ENCODE measurements around the gene TNS3. TPM values are rescaled to one million over a fixed set of nuclear protein-coding genes. Genes with fewer than 3 reads are reported as not detected.

The TNS3 gene
- total and polyA plus RNA-seq, 2 donors (not counting 3 experiments of a cell fraction or from before 2014, with no cell fraction given): 10.4 to 45.1 TPM

- dilution Hi-C loops (cut with MboI; ENCODE audit: extremely low pct_ligation_motif_present, low sequenced_read_pairs) (no loop called here), intact Hi-C loops (cut with micrococcal nuclease) (no loop called here)
- H2AFZ ChIP-seq (ENCODE audit: low read depth, low read length): no peak overlapping the region
- H4K20me1 ChIP-seq (replicated peaks; ENCODE audit: control insufficient read depth, extremely low read depth, insufficient read depth, low read length): no peaks in the 10 kb centered on the region
- no TSS peak for BruUV-seq (replicated peaks)
- no peaks in the 10 kb centered on the region for H3K4me1 ChIP-seq (ENCODE audit: control insufficient read depth, extremely low read depth, insufficient read depth, low read length)
- no peak overlapping the region for H3K4me2 ChIP-seq (ENCODE audit: insufficient read depth, low read length)
- H3K27ac ChIP-seq (ENCODE audit: insufficient read depth, low read depth, low read length): no peak overlapping the region
- CTCF ChIA-PET: interaction anchor here (1.4 kb wide), 1 partner anchor 141 kb away, joined by 6 read pairs; no protein-coding TSS in a partner anchor
- H3K4me3 ChIP-seq (replicated peaks in 1 of 3; ENCODE audit: insufficient read depth in 1 of 3, low read depth in 1 of 3, low read length in 3 of 3): no peak overlapping the region
- TF ChIP-seq MYC (IDR thresholded peaks at IDR 0.05; ENCODE audit: low read depth, low read length): no peak
- no peak for TF ChIP-seq CTCF (IDR thresholded peaks at IDR 0.05; ENCODE audit: extremely low read depth in 1 of 2, insufficient read depth in 1 of 2, low read depth in 1 of 2, low read length in 2 of 2)
- TF ChIP-seq JUN (IDR thresholded peaks at IDR 0.05; ENCODE audit: borderline replicate concordance, insufficient read depth, insufficient read length, low read depth): no peak
- TF ChIP-seq EZH2 (IDR thresholded peaks at IDR 0.05; ENCODE audit: borderline replicate concordance, low read depth, low read length, severe bottlenecking): no peak
- TF ChIP-seq FOS (IDR thresholded peaks at IDR 0.05; ENCODE audit: borderline replicate concordance, insufficient read depth, low read length): no peak
- no peak for TF ChIP-seq MAX (IDR thresholded peaks at IDR 0.05; ENCODE audit: insufficient read depth, insufficient read length)
- TF ChIP-seq GATA2 (IDR thresholded peaks at IDR 0.05; ENCODE audit: insufficient read depth, insufficient read length, low read depth, low read length): no peak
- no peak for TF ChIP-seq POLR2AphosphoS5 (IDR thresholded peaks at IDR 0.05; ENCODE audit: insufficient read depth, low read depth, low read length)
- no peak for TF ChIP-seq POLR2A (IDR thresholded peaks at IDR 0.05; ENCODE audit: low read depth, low read length)
- POLR2A ChIA-PET: no interaction called here
- DNase-seq (ENCODE audit: low read depth, low spot score) (no peak), FAIRE-seq (no peak)
- H3K27me3 ChIP-seq (ENCODE audit: control insufficient read depth in 2 of 2, insufficient read depth in 2 of 2, low read length in 2 of 2): no peaks in the 10 kb centered on the region
- H3K9me3 ChIP-seq (replicated peaks; ENCODE audit: control insufficient read depth, insufficient read depth, low read length): no peaks in the 10 kb centered on the region
- H3K9ac ChIP-seq (replicated peaks; ENCODE audit: extremely low read depth, insufficient read depth, low read length): no peak overlapping the region
- H3K79me2 ChIP-seq (ENCODE audit: control insufficient read depth, insufficient read depth, low read length): no peaks in the 10 kb centered on the region
- H3K36me3 ChIP-seq (ENCODE audit: control insufficient read depth in 2 of 2, extremely low read depth in 1 of 2, insufficient read depth in 2 of 2, low read length in 2 of 2): no peaks in the 10 kb centered on the region
- H3K9me1 ChIP-seq (replicated peaks; ENCODE audit: control insufficient read depth, extremely low read depth, insufficient read depth, low read length): no peaks in the 10 kb centered on the region
These were observed 175.1 kb downstream of the TNS3 start for GRCh38 chr7:47406801-47407129.

Measured in endothelial cell of umbilical vein (primary cell).